ENCODE data around the gene UGGT2.

DNA sequence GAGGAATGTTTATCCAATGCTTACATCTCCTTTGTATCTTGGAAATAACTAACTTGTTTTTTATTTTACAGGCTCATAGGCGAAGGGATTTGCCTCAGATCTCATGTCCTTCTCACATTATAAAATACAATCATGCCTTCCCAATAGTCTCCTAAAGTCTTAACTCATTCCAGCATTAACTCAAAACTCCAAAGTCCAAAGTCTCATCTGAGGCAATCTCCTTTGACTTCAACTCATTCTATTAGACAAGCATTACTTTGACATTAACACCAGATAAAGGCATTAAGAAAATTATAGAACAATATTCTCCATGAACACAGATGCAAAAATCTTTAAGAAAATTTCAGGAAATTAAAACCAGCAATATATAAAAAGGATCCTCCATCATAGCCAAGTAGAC, 238.7 kb downstream of the UGGT2 start:
- TF ChIP-seq, protein P1, sequence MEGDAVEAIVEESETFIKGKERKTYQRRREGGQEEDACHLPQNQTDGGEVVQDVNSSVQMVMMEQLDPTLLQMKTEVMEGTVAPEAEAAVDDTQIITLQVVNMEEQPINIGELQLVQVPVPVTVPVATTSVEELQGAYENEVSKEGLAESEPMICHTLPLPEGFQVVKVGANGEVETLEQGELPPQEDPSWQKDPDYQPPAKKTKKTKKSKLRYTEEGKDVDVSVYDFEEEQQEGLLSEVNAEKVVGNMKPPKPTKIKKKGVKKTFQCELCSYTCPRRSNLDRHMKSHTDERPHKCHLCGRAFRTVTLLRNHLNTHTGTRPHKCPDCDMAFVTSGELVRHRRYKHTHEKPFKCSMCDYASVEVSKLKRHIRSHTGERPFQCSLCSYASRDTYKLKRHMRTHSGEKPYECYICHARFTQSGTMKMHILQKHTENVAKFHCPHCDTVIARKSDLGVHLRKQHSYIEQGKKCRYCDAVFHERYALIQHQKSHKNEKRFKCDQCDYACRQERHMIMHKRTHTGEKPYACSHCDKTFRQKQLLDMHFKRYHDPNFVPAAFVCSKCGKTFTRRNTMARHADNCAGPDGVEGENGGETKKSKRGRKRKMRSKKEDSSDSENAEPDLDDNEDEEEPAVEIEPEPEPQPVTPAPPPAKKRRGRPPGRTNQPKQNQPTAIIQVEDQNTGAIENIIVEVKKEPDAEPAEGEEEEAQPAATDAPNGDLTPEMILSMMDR (IDR thresholded peaks at IDR 0.05; ENCODE audit: low read depth, low read length, poor library complexity, severe bottlenecking) = no peak
- no peak for TF ChIP-seq EZH2phosphoT487 (IDR thresholded peaks at IDR 0.05; ENCODE audit: borderline replicate concordance, low read length)

Measured in DOHH2 (cell line).